ENCODE measurements around the gene JMY.

GRCh38 chr5:79186455-79186854 is 49.5 kb upstream of the JMY start:
- TF ChIP-seq CTCF (IDR thresholded peaks at IDR 0.05; ENCODE audit: control extremely low read depth in 1 of 3, insufficient read depth in 1 of 3, low read depth in 1 of 3, low read length in 3 of 3) (no peak), BCL11A (IDR thresholded peaks at IDR 0.05; ENCODE audit: low read depth in 2 of 2, low read length in 2 of 2) (no peak)
